ENCODE measurements around the gene PHLDB2. TPM values are rescaled to one million over a fixed set of nuclear protein-coding genes. Genes with fewer than 3 reads are reported as not detected.

PHLDB2 gene
- total RNA-seq, 1 donor from 2014 or later: 71.1 TPM

DNA sequence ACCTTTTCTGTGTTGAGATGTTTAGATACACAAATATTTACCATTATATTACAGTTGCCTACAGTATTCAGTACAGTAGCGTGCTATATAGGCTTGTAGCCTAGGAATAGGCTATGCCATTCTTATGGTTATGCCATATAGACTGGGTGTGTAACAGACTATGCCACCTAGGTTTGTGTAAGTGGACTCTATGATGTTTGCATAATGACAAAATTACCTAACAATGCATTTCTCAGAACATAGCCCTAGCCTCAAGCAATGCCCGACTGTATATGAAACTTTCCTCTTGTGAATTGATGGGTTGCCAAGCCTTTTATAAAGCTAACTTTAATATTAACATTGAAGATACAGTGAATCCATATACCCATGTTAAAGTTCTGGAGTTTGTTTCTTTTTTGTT lies 10.3 kb upstream of the PHLDB2 start:
- DNase-seq (ENCODE audit: extremely low read depth, low read depth, low spot score): no peak

DNA sequence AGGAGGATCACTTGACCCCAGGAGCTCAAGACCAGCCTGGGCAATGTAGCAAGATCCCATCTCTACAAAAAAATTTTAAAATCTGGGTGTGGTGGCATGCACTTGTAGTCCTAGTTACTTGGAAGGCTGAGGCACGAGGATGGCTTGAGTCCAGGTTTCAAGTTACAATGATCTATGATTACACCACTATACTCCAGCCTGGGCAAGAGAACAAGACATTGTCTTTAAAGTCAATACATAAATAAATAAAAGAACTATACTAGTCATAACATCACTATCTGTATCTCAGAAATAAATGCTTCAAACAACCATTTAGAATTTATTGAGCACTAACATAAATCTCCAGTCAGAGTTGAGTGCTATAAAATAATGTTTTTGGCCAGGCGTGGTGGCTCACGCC lies 8.5 kb upstream of the PHLDB2 start:
- DNase-seq (ENCODE audit: extremely low read depth, low read depth, low spot score): no peak

DNA sequence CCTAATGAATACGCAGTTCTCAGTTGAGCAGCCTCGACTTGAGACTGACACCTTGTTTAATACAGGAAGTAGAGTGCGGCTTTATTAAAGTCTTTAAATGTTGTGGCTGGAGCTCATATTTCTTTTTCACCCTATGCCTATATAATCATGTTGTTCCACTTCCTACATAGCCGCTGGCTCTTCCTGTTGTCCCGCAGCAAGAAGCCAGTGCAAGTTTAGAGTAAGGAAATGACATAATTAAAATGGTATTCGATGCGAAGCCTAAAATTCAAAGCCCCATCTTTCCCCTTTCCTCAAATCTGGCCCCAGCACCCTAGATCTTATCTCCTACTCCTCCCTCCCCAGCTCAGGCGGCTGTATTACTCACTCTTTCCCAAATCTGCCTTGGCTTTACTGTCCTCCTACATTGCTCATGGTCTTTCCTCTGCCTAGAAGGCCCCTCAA lies 7.5 kb upstream of the PHLDB2 start:
- no peak for DNase-seq (ENCODE audit: extremely low read depth, low read depth, low spot score)

- no peak for DNase-seq (ENCODE audit: extremely low read depth, low read depth, low spot score)
Measured at GRCh38 chr3:111852540-111852939, 6.5 kb upstream of the PHLDB2 start.

- no peak for DNase-seq (ENCODE audit: extremely low read depth, low read depth, low spot score)
Measured at GRCh38 chr3:111853068-111853467, 6.0 kb upstream of the PHLDB2 start.

GRCh38 chr3:111854990-111855389 lies 4.1 kb upstream of the PHLDB2 start:
- no peak for DNase-seq (ENCODE audit: extremely low read depth, low read depth, low spot score)

GRCh38 chr3:111856501-111856900 lies 2.6 kb upstream of the PHLDB2 start:
- no peak for DNase-seq (ENCODE audit: extremely low read depth, low read depth, low spot score)

- no peak for DNase-seq (ENCODE audit: extremely low read depth, low read depth, low spot score)
Measured at GRCh38 chr3:111857474-111857873, 1.6 kb upstream of the PHLDB2 start.

- DNase-seq (ENCODE audit: extremely low read depth, low read depth, low spot score): no peak
Measured at GRCh38 chr3:111858642-111859041, 423 bp upstream of the PHLDB2 start.

GRCh38 chr3:111859974-111860859 lies 1.2 kb downstream of the PHLDB2 start:
- no peak for DNase-seq (ENCODE audit: extremely low read depth, low read depth, low spot score)

DNA sequence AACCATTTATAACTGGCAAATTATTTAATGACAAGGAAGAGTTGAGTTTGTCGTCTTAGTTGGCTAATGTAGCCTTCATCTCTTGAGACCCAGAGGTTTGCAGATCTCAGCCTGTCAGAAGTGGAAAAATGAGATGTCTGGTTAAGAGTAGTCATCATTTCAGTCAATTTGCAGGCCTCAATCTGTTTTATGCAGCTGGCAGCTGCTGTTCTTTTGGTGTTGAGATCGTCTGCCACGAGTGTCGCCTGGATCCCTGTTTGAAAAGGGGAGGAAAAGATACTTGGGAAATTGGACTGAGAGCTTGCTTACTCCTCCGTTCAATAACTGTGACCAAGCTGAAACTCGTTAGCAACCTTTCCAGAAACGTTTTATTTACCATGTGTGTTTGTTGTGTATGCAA lies 2.3 kb downstream of the PHLDB2 start:
- DNase-seq (ENCODE audit: extremely low read depth, low read depth, low spot score): no peak

GRCh38 chr3:111862415-111862814 lies 3.4 kb downstream of the PHLDB2 start:
- no peak for DNase-seq (ENCODE audit: extremely low read depth, low read depth, low spot score)

- no peak for DNase-seq (ENCODE audit: extremely low read depth, low read depth, low spot score)
Measured at GRCh38 chr3:111862974-111863373, 3.9 kb downstream of the PHLDB2 start.

GRCh38 chr3:111863942-111864694 lies 5.1 kb downstream of the PHLDB2 start:
- no peak for DNase-seq (ENCODE audit: extremely low read depth, low read depth, low spot score)

GRCh38 chr3:111864821-111865656 lies 6.0 kb downstream of the PHLDB2 start:
- no peak for DNase-seq (ENCODE audit: extremely low read depth, low read depth, low spot score)

- DNase-seq (ENCODE audit: extremely low read depth, low read depth, low spot score): no peak
Measured at GRCh38 chr3:111867889-111868426, 8.9 kb downstream of the PHLDB2 start.

- DNase-seq (ENCODE audit: extremely low read depth, low read depth, low spot score): no peak
Measured at GRCh38 chr3:111870620-111871019, 11.6 kb downstream of the PHLDB2 start.

GRCh38 chr3:111871809-111872623 lies 13.0 kb downstream of the PHLDB2 start:
- DNase-seq (ENCODE audit: extremely low read depth, low read depth, low spot score): no peak

GRCh38 chr3:111872979-111873378 lies 13.9 kb downstream of the PHLDB2 start:
- DNase-seq (ENCODE audit: extremely low read depth, low read depth, low spot score): no peak
